ENCODE results near the gene FMO5. TPM values are rescaled to one million over a fixed set of nuclear protein-coding genes. Genes with fewer than 3 reads are reported as not detected.

The FMO5 gene
- total and polyA plus RNA-seq, 2 of the 13 experiments (the other 11 are each of a cell fraction or from before 2014, with no cell fraction given) = 48.2 to 149 TPM

- TF ChIP-seq SNAPC4 (CRISPR knock-in tag; IDR thresholded peaks at IDR 0.05) (peak; percentile 90), MAF1 (CRISPR knock-in tag; IDR thresholded peaks at IDR 0.05; ENCODE audit: borderline replicate concordance) (peak; percentile 2; the same call in 1 of the 2 replicates), NFE2 (CRISPR knock-in tag; IDR thresholded peaks at IDR 0.05) (0 out of 2 replicates have a peak, but pooled peaks have one; percentile 13), HNRNPL (IDR thresholded peaks at IDR 0.05; ENCODE audit: low read depth, low read length) (0 out of 2 replicates have a peak, but pooled peaks have one; percentile 56), USF2 (IDR thresholded peaks at IDR 0.05; ENCODE audit: low read depth, low read length) (no peak), USF2 (CRISPR knock-in tag; IDR thresholded peaks at IDR 0.05; ENCODE audit: borderline replicate concordance) (no peak; the same call in 1 of the 2 replicates), BCL3 (CRISPR knock-in tag; IDR thresholded peaks at IDR 0.05) (no peak; the same call in 1 of the 2 replicates), SRSF9 (IDR thresholded peaks at IDR 0.05; ENCODE audit: borderline replicate concordance, insufficient read depth, low read depth, low read length, poor library complexity, severe bottlenecking) (no peak), DBP (CRISPR knock-in tag; IDR thresholded peaks at IDR 0.05; ENCODE audit: not compliant biosample characterization) (peak; percentile 6), NFIC (IDR thresholded peaks at IDR 0.05; ENCODE audit: low read length) (no peak), SETDB1 (CRISPR knock-in tag; IDR thresholded peaks at IDR 0.05; ENCODE audit: borderline replicate concordance) (no peak), ATRX (CRISPR knock-in tag; IDR thresholded peaks at IDR 0.05; ENCODE audit: borderline replicate concordance) (no peak), ZNF3 (CRISPR knock-in tag; IDR thresholded peaks at IDR 0.05) (no peak), MTA1 (CRISPR knock-in tag; IDR thresholded peaks at IDR 0.05; ENCODE audit: borderline replicate concordance) (peak; percentile 93), KDM2A (CRISPR knock-in tag; IDR thresholded peaks at IDR 0.05; ENCODE audit: borderline replicate concordance, low read depth) (peak; percentile 80; the same call in 1 of the 2 replicates), ZNF772 (CRISPR knock-in tag; IDR thresholded peaks at IDR 0.05) (0 out of 2 replicates have a peak, but pooled peaks have one; percentile 29), TCF7 (IDR thresholded peaks at IDR 0.05; ENCODE audit: low read depth) (no peak), ELF4 (CRISPR knock-in tag; IDR thresholded peaks at IDR 0.05; ENCODE audit: borderline replicate concordance) (no peak; the same call in 1 of the 2 replicates), FOXA1 (IDR thresholded peaks at IDR 0.05) (no peak), FOXA1 (CRISPR knock-in tag; IDR thresholded peaks at IDR 0.05) (no peak)
Observed at GRCh38 chr1:147172168-147173016, 52.7 kb downstream of the FMO5 start, which contains the start of gene PRKAB2 (continued).

Data from HepG2 (cell line).